HG03457 (cell line): ENCODE measurements around the gene SPINK9.

Experiments
- ATAC-seq: cut with Tn5 transposase; IDR thresholded peaks from one replicate; pipeline ENCODE4 v1.9.1; 2021; ENCODE audit warnings: moderate number of reproducible peaks; ENCODE audit not compliant: unreplicated experiment

The SPINK9 gene

GRCh38 chr5:148364343-148364742, 29.0 kb downstream of the SPINK9 start:
- ATAC-seq: no peak

- ATAC-seq: no peak
Measured at GRCh38 chr5:148368299-148368698, 32.9 kb downstream of the SPINK9 start.

- ATAC-seq: no peak
Measured at GRCh38 chr5:148372166-148372725, 36.9 kb downstream of the SPINK9 start.

GRCh38 chr5:148372893-148373292, 37.5 kb downstream of the SPINK9 start:
- ATAC-seq: no peak

GRCh38 chr5:148374690-148375360, 39.5 kb downstream of the SPINK9 start:
- peak; percentile 86 for ATAC-seq

GRCh38 chr5:148376198-148376597, 40.8 kb downstream of the SPINK9 start:
- ATAC-seq: no peak

GRCh38 chr5:148378670-148379069, 43.3 kb downstream of the SPINK9 start:
- no peak for ATAC-seq

- ATAC-seq: no peak
Measured at GRCh38 chr5:148379340-148379739, 44.0 kb downstream of the SPINK9 start.

- ATAC-seq: no peak
Measured at GRCh38 chr5:148381906-148382305, 46.5 kb downstream of the SPINK9 start.

GRCh38 chr5:148382961-148383360, 47.6 kb downstream of the SPINK9 start:
- no peak for ATAC-seq

GRCh38 chr5:148383564-148384379, 48.4 kb downstream of the SPINK9 start, which contains the start of gene FBXO38:
FBXO38 (plus strand) TSS chr5:148383958; CDS start chr5:148394777, 10,819 bp downstream.
- ATAC-seq: peak; percentile 100

- no peak for ATAC-seq
Measured at GRCh38 chr5:148384380-148384737, 49.0 kb downstream of the SPINK9 start.

- no peak for ATAC-seq
Measured at GRCh38 chr5:148385094-148385493, 49.7 kb downstream of the SPINK9 start.

- ATAC-seq: no peak
Measured at GRCh38 chr5:148386041-148386440, 50.7 kb downstream of the SPINK9 start.

- ATAC-seq: no peak
Measured at GRCh38 chr5:148387325-148387724, 52.0 kb downstream of the SPINK9 start.

GRCh38 chr5:148388696-148389095, 53.3 kb downstream of the SPINK9 start:
- ATAC-seq: no peak
